Liver (tissue), 3 donors: ENCODE results near the gene NTNG2.

Source experiments
- CTCF ChIP-seq: fragments of 150-350 bp; IDR thresholded peaks from 2 replicates; pipeline ENCODE4 v1.5.1; 2017; ENCODE audit warnings: improper control_type of control experiment, low read depth, low read length; ENCODE audit not compliant: missing input control
- MAX ChIP-seq: IDR thresholded peaks from 2 replicates; pipeline ENCODE4 v1.6.1; 2016; ENCODE audit warnings: antibody characterized with exemption
- RAD21 ChIP-seq, 2 donors: IDR thresholded peaks; 2 replicates each; pipeline ENCODE4 v1.6.1; 2016; ENCODE audit warnings: antibody characterized with exemption in 2 of 2, mild to moderate bottlenecking in 2 of 2
- donor health status: healthy.
- donor health status: healthy.

DNA sequence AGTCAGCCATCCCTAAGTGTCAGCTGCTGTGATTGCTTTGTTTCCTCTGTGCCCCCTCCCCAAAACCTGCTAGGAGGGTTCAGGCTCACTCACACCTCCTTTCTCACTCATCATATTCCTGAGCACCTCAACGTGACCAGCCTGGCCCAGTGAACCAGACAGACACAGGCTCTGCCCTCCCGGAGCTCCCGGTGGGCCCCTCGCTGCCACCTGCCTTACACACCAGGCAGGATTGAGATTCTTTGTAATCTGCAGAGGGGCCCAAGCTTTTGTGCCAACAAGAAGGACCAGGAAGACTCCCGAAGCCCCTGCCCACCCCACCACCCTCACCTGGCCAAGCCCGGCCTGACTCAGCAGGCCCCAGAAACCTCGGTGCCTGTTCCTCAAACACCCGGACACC lies 87.8 kb downstream of the NTNG2 start:
- no peak for TF ChIP-seq CTCF
- no peak for TF ChIP-seq RAD21 (IDR thresholded peaks at IDR 0.05)
- TF ChIP-seq MAX = no peak
